GM19239 (cell line): ENCODE data around the gene SPRED3.

Source experiments
- DNase-seq: peaks from one replicate; pipeline ENCODE4 v3.0.0; 2011; ENCODE audit warnings: low spot score; ENCODE audit not compliant: insufficient read length
- FAIRE-seq: peaks from 2 replicates; lab custom pipeline; 2011; peaks lifted over from hg19 to GRCh38; lab: Jason Lieb, UNC

Gene SPRED3

GRCh38 chr19:38440592-38440991, 52.1 kb downstream of the SPRED3 start:
- FAIRE-seq (no peak), DNase-seq (no peak)

- DNase-seq (no peak), FAIRE-seq (no peak)
Measured at GRCh38 chr19:38441657-38442348, 53.3 kb downstream of the SPRED3 start.

GRCh38 chr19:38442736-38443135, 54.2 kb downstream of the SPRED3 start:
- DNase-seq (no peak), FAIRE-seq (no peak)

- DNase-seq (no peak), FAIRE-seq (no peak)
Measured at GRCh38 chr19:38443458-38443999, 55.0 kb downstream of the SPRED3 start.

GRCh38 chr19:38444026-38444425, 55.5 kb downstream of the SPRED3 start:
- FAIRE-seq (no peak), DNase-seq (no peak)

- DNase-seq: no peak
- FAIRE-seq: no peak
Measured at GRCh38 chr19:38445362-38445761, 56.9 kb downstream of the SPRED3 start.

GRCh38 chr19:38448225-38448624, 59.7 kb downstream of the SPRED3 start:
- FAIRE-seq: no peak
- DNase-seq: no peak
